T-helper 1 cell (primary cell): ENCODE measurements around the gene RGPD8.
"Not testable (repeated sequence)": the region's sequence is repeated elsewhere in the genome, so short reads cannot be mapped to it uniquely, and the experiment has no call there.

Experiments
- DNase-seq, 5 donors: peaks; one replicate each; pipeline ENCODE4 v3.0.0-alpha.2; 2012 to 2020

RGPD8 gene

GRCh38 chr2:112434890-112435715, 1.7 kb upstream of the RGPD8 start:
- DNase-seq = not testable (repeated sequence)

GRCh38 chr2:112433932-112434730, 686 bp upstream of the RGPD8 start:
- DNase-seq = no peak

DNA sequence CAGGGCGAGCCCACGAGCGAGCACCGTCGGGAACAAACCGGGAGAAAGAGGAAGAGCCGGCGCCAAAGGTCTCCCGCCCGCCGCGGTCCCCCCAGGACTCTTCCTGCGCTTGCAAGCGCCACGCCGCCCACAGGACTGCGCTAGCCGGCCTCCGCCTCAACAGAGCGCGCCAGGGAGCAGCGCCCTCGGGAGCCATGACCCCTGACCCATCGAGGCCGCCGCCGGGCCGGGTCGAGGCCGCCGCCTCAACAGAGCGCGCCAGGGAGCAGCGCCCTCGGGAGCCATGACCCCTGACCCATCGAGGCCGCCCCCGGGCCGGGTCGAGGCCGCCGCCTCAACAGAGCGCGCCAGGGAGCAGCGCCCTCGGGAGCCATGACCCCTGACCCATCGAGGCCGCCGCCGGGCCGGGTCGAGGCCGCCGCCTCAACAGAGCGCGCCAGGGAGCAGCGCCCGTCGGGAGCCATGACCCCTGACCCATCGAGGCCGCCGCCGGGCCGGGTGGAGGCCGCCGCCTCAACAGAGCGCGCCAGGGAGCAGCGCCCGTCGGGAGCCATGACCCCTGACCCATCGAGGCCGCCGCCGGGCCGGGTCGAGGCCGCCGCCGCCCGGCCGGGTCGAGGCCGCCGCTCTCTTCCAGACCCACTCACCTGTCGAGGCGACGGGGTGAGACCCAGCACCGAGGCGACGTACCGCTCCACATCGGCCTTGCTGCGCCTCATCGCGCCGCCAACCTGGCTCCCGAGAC, 538 bp downstream of the RGPD8 start:
- DNase-seq = not testable (repeated sequence)

GRCh38 chr2:112432390-112432734, 1.1 kb downstream of the RGPD8 start:
- not testable (repeated sequence) for DNase-seq

DNA sequence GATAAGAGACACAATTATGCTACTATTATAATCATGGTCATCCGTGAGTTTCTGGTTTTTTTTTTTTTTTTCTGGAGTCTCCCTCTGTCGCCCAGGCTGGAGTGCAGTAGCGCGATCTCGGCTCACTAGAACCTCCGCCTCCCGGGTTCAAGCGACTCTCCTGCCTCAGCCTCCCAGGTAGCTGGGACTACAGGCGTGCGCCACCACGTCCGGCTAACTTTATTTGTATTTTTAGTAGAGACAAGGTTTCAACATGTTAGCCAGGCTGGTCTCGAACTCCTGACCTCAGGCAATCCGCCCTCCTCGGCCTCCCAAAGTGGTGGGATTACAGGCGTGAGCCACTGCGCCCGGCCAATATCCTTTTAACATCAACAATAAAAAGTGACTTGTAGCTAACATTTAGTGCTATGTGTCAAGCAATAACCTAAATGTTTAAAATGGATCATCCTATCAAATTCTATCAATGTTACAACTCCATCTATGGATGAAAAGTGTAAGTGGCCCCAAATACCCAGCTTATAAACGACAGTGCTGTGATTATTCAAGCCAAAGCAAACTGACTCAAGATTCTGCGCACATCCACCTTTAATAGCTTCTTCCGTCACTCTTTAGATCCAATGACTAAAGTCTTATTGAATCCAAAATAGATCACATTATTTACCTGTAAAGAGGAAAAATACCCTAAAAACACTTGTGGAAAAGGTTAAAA, 1.7 kb downstream of the RGPD8 start:
- DNase-seq = not testable (repeated sequence)

DNA sequence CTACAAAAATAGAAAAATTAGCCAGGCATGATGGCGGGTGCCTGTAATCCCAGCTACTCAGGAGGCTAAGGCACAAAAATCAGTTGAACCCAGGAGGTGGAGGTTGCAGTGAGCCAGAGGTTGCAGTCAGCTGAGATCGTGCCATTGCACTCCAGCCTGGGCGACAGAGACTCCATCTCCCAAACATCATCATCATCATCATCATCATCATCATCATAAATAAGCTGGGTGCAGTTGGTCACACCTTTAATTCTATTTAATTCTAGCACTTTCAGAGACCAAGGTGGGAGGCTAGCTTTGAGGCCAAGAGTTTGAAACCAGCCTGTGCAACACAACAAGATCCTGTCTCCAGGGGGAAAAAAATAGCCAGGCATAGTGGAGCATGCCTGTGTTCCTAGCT, 8.9 kb downstream of the RGPD8 start:
- not testable (repeated sequence) for DNase-seq

DNA sequence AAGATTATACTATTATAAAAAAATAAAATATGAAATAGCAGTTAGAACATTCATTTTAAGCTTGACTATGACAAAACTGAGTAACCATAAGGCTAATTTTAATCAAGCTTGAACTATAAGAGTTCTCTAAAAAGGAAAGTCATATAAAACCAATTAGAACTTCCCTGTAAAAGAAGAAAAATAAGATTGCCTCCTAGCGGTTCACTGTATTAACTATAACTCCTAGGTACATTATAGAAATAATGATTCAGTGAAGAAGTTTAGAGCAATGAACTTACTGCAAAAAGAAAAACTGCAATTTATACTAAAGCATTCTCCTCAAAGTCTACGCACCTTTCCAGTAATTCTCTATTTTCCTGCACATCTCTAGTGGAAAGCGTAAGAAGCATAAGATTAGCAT, 16.6 kb downstream of the RGPD8 start:
- DNase-seq = not testable (repeated sequence)

GRCh38 chr2:112360055-112360454, 73.4 kb downstream of the RGPD8 start:
- DNase-seq = not testable (repeated sequence)

DNA sequence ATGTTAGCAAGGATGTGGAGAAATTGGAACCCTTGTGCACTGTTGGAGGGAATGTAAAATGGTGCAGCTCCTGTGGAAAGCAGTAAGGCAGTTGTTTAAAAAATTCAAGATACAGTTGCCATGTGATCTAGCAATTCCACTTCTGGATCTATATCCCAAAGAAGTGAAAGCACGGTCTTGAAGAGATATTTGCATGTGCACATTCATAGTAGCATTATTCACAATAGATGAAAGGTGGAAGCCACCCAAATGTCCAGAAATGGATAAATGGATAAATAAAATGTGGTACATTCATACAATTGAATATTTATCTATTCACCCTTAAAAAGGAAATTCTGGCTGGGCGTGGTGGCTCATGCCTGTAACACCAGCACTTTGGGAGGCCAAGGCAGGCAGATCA, 79.1 kb downstream of the RGPD8 start:
- DNase-seq = not testable (repeated sequence)

- DNase-seq = not testable (repeated sequence)
These were observed 80.4 kb downstream of the RGPD8 start for GRCh38 chr2:112352809-112353603.

GRCh38 chr2:112352292-112352691, 81.2 kb downstream of the RGPD8 start:
- not testable (repeated sequence) for DNase-seq

- no peak for DNase-seq
These were observed 88.1 kb downstream of the RGPD8 start for GRCh38 chr2:112345030-112346027.

DNA sequence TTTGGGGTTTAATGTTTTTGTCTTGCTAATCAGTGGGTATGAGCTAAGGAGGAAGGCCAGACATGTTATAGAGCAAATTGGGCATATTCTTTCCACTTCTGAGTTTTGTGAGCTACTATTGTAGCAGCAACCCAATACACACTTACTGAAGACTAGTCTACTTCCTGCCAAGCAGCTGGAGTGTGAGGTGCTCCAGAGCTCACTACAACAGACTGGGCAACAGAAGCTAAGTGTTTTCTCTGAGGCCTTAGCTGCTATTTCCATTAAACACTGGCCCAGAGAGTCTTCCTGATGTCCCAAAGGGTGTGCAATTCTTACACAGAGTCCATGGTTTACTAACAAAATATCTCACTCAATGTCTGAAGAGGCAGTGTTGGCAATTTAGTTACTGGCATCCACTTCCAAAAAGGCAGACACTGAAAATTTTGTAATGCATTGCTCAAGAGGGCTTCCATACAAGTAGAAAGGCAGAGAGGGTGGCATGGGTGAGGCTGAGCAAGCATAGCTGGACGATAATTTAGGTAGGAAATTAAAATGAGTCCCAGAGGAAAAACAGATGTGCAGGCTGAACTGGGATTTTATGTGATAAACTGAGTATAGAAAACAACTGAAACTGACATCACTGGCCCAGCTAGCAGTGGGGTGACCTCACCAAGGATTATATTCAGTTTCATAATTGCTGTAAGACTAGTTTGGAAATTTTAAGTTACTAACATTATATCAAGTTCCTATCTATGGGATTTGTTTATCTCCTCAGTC, 89.4 kb downstream of the RGPD8 start:
- peak in 1 of 5 donors; percentile 9 for DNase-seq

- DNase-seq = no peak
These were observed 91.3 kb downstream of the RGPD8 start for GRCh38 chr2:112342067-112342550.

GRCh38 chr2:112340475-112341267, 92.8 kb downstream of the RGPD8 start:
- no peak for DNase-seq

GRCh38 chr2:112339986-112340385, 93.5 kb downstream of the RGPD8 start:
- DNase-seq = no peak

DNA sequence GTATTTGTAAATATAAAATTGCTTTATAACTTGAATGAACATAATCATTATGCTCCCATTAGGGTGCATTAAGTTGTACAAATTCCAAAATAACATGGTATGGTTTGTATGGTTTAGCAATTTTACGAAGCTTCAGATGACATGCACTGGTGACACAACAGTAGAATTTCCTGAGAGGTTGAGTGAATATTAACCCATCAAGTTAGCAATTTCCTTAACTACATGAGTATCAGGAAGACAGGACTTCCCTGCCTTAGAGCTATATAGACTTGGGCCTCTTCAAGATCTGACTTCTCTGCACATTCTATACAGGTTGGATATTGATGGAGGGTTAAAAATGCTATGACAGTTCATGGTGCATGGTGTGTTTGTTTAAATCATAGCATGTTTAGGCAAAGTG, 97.8 kb downstream of the RGPD8 start:
- no peak for DNase-seq

- no peak for DNase-seq
These were observed 101.2 kb downstream of the RGPD8 start for GRCh38 chr2:112332123-112332696.
